WTC11 (cell line): ENCODE measurements around the gene RRP7A.

ENCODE experiments used
- CTCF ChIP-seq: fragments of 200-600 bp; IDR thresholded peaks from 2 replicates; pipeline ENCODE4 v1.8.0; 2022; ENCODE audit warnings: antibody characterized with exemption
- NR2C2 ChIP-seq: sonication (generic); formaldehyde crosslinking; IDR thresholded peaks from 2 replicates; pipeline ENCODE4 v1.8.0; 2022; ENCODE audit warnings: mild to moderate bottlenecking, missing genetic modification reagents
- TF ChIP-seq, protein P1 (sequence below): sonication (generic); formaldehyde crosslinking; IDR thresholded peaks from 2 replicates; pipeline ENCODE4 v1.8.1; 2022; ENCODE audit warnings: mild to moderate bottlenecking, missing genetic modification reagents, moderate library complexity, borderline replicate concordance

- TF ChIP-seq CTCF (no peak), NR2C2 (CRISPR knock-in tag) (no peak)
- TF ChIP-seq, protein P1, sequence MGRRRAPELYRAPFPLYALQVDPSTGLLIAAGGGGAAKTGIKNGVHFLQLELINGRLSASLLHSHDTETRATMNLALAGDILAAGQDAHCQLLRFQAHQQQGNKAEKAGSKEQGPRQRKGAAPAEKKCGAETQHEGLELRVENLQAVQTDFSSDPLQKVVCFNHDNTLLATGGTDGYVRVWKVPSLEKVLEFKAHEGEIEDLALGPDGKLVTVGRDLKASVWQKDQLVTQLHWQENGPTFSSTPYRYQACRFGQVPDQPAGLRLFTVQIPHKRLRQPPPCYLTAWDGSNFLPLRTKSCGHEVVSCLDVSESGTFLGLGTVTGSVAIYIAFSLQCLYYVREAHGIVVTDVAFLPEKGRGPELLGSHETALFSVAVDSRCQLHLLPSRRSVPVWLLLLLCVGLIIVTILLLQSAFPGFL (CRISPR knock-in tag): no peak
Measured at GRCh38 chr22:42462016-42462415, 57.6 kb downstream of the RRP7A start.
